ENCODE data around the gene RAI1.
"Not testable (repeated sequence)": the region's sequence is repeated elsewhere in the genome, so short reads cannot be mapped to it uniquely, and the experiment has no call there.

RAI1 gene

GRCh38 chr17:17663160-17664063 lies 17.8 kb upstream of the RAI1 start:
- no peak for DNase-seq

- DNase-seq: no peak
These were observed 17.2 kb upstream of the RAI1 start for GRCh38 chr17:17664064-17664452.

- no peak for DNase-seq
These were observed 16.0 kb upstream of the RAI1 start for GRCh38 chr17:17665255-17665654.

GRCh38 chr17:17666111-17666714 lies 15.0 kb upstream of the RAI1 start:
- no peak for DNase-seq

- no peak for DNase-seq
These were observed 14.0 kb upstream of the RAI1 start for GRCh38 chr17:17667231-17667630.

- no peak for DNase-seq
These were observed 13.3 kb upstream of the RAI1 start for GRCh38 chr17:17667947-17668346.

GRCh38 chr17:17668358-17668757 lies 12.9 kb upstream of the RAI1 start:
- DNase-seq: no peak

- no peak for DNase-seq
These were observed 12.3 kb upstream of the RAI1 start for GRCh38 chr17:17668775-17669579.

GRCh38 chr17:17669580-17670235 lies 11.6 kb upstream of the RAI1 start:
- DNase-seq: peak; percentile 32

GRCh38 chr17:17670701-17671305 lies 10.5 kb upstream of the RAI1 start:
- DNase-seq: no peak

- DNase-seq: no peak
These were observed 9.7 kb upstream of the RAI1 start for GRCh38 chr17:17671369-17672129.

- no peak for DNase-seq
These were observed 8.5 kb upstream of the RAI1 start for GRCh38 chr17:17672453-17673368.

- no peak for DNase-seq
These were observed 5.8 kb upstream of the RAI1 start for GRCh38 chr17:17675416-17675815.

- no peak for DNase-seq
These were observed 5.2 kb upstream of the RAI1 start for GRCh38 chr17:17675925-17676534.

- DNase-seq: no peak
These were observed 4.5 kb upstream of the RAI1 start for GRCh38 chr17:17676752-17677151.

- DNase-seq: no peak
These were observed 3.8 kb upstream of the RAI1 start for GRCh38 chr17:17677299-17678040.

GRCh38 chr17:17678063-17678699 lies 3.1 kb upstream of the RAI1 start:
- DNase-seq: not testable (repeated sequence)

GRCh38 chr17:17679243-17679642 lies 2.0 kb upstream of the RAI1 start:
- no peak for DNase-seq

- DNase-seq: no peak
These were observed 1.5 kb upstream of the RAI1 start for GRCh38 chr17:17679748-17680147.
